Measurements from ENCODE around the gene SIGLEC8. TPM values are rescaled to one million over a fixed set of nuclear protein-coding genes. Genes with fewer than 3 reads are reported as not detected.

SIGLEC8 gene
- total and polyA plus RNA-seq, 2 of the 4 experiments (the other 2 are of a cell fraction) = not detected

DNA sequence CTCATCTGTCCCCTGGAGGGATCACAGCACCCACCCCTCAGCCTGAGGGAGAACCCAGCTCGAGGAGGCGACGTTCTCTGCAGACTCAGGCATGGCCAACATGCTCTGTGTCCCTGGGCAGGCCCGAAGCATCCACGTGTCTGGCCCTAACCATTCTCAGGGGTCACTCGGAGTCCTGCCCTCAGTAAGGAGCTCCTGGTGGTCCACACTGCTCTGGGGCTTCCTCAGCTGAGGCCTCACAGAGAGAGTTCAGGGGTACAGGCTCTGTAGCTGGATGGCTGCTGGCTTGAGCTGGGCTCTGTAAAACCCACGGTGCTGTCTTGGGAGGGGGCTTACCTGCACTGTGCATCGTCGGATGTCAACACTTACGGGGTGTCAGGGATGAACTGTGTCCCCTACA lies 4.4 kb upstream of the SIGLEC8 start:
- H3K23ac ChIP-seq (ENCODE audit: low read depth, low read length) = no peak overlapping the region
- H2BK15ac ChIP-seq (ENCODE audit: low read depth, low read length) = no peak overlapping the region
- H3K79me1 ChIP-seq (ENCODE audit: low read depth in 1 of 2, low read length in 2 of 2) = no peaks in the 10 kb centered on the region
- H3K36me3 ChIP-seq (ENCODE audit: control insufficient read depth, insufficient read depth, low read length) = no peaks in the 10 kb centered on the region
- no peak overlapping the region for H2BK5ac ChIP-seq (ENCODE audit: low read depth, low read length, poor library complexity, severe bottlenecking)
- H3K4me3 ChIP-seq (ENCODE audit: insufficient read depth, low read depth, low read length) = no peak overlapping the region
- H3K4me1 ChIP-seq (ENCODE audit: control insufficient read depth, insufficient read depth, low read length) = no peaks in the 10 kb centered on the region
- H3K27me3 ChIP-seq (ENCODE audit: control insufficient read depth, insufficient read depth, low read length) = no peaks in the 10 kb centered on the region
- no peak overlapping the region for H4K91ac ChIP-seq (ENCODE audit: insufficient read depth, low read depth, low read length)
- dilution Hi-C loops (cut with HindIII; ENCODE audit: low sequenced_read_pairs, unreplicated experiment) = no loop called here
- intact Hi-C loops (cut with micrococcal nuclease) = no loop called here
- H4K20me1 ChIP-seq (ENCODE audit: insufficient read depth, low read length) = no peaks in the 10 kb centered on the region
- 60% methylated on average over 3 of the region's 10 CpGs; no CpG with 5 or more reads in 1 of the 2 experiments for WGBS, 2 experiments (ENCODE audit: extremely low coverage in 2 of 2, insufficient read length in 1 of 2)
- TF ChIP-seq MAFK (IDR thresholded peaks at IDR 0.05; ENCODE audit: low read depth, low read length) (no peak), CHD1 (IDR thresholded peaks at IDR 0.05; ENCODE audit: low read depth, low read length) (no peak), POLR2A (IDR thresholded peaks at IDR 0.05; ENCODE audit: low read depth, low read length) (no peak)
- no peak overlapping the region for H3K27ac ChIP-seq (ENCODE audit: insufficient read depth, low read length)
- no peak overlapping the region for H2AFZ ChIP-seq (replicated peaks; ENCODE audit: low read length, poor library complexity)
- in situ Hi-C loops (cut with MboI; ENCODE audit: low sequenced_read_pairs) = no loop called here
- BruUV-seq (replicated peaks) = no TSS peak
- no peak overlapping the region for H3K9ac ChIP-seq (ENCODE audit: low read depth, low read length)
- H3K9me1 ChIP-seq (ENCODE audit: insufficient read depth, low read length) = no peaks in the 10 kb centered on the region
- H3K9me3 ChIP-seq (ENCODE audit: control insufficient read depth, insufficient read depth, low read length) = peaks cover 2% of the 10 kb centered on the region; the same call in 1 of the 2 replicates
- H3K56ac ChIP-seq (ENCODE audit: extremely low read depth, insufficient read depth, low read length) = no peak overlapping the region
- DNase-seq = no peak
- no peak overlapping the region for H3K4me2 ChIP-seq (ENCODE audit: low read depth, low read length)
- ChIA-PET CTCF (no interaction called here), POLR2A (ENCODE audit: unreplicated experiment) (no interaction called here)
- no peak overlapping the region for H3K14ac ChIP-seq (replicated peaks; ENCODE audit: low read depth, low read length)
- H4K5ac ChIP-seq (ENCODE audit: low read depth, low read length) = no peak overlapping the region
- ATAC-seq (ENCODE audit: low read depth) = no peak
- H2BK20ac ChIP-seq (ENCODE audit: low read depth, low read length) = no peak overlapping the region
- no peak overlapping the region for H3K4ac ChIP-seq (ENCODE audit: low read depth, low read length)
- H4K8ac ChIP-seq (ENCODE audit: low read depth in 2 of 2, low read length in 2 of 2) = no peak overlapping the region
- no peak overlapping the region for H2AK9ac ChIP-seq (replicated peaks; ENCODE audit: low read depth, low read length, poor library complexity)
- H3K18ac ChIP-seq (ENCODE audit: low read depth, low read length) = no peak overlapping the region
- no peak overlapping the region for H2BK120ac ChIP-seq (ENCODE audit: low read depth, low read length)
- H2AK5ac ChIP-seq (ENCODE audit: low read depth, low read length) = no peak overlapping the region

Measured in IMR-90 (cell line).